SK-N-MC (cell line): ENCODE results near the gene ROCK2.

Experiments used
- EZH2 ChIP-seq: fragments of 200-600 bp; sonication (generic); IDR thresholded peaks from one replicate; pipeline ENCODE4 v1.6.1; 2017; ENCODE audit warnings: antibody characterized with exemption
- POLR2AphosphoS5 ChIP-seq: IDR thresholded peaks from 2 replicates; pipeline ENCODE4 v1.6.1; 2012; ENCODE audit warnings: mild to moderate bottlenecking, low read depth, low read length, borderline replicate concordance

DNA sequence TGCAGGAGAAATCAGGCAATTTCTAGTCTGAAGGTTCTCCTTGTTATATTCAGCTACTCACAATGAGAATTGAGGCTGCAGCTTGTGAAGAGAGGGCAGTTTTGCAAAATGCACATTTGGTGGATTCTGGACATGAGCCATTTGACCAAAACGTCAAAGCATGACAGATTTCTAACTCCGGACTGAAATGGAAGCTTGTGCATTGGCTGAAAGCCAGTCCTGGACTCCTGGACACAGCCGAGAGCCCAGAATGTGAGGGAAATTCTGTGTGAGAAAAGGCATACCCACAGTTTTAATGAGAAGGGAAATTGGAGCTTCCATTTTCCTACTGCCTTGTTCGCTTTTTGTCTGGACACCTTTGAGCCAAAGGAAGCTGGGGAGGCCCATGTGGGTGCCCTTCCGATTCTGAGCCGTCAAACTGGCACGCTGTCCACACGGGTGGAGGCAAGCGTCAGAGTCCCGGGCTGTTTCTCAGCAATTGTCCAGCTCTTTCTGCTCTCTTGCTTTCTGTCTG lies 23.7 kb upstream of the ROCK2 start:
- TF ChIP-seq POLR2AphosphoS5 (no peak), EZH2 (no peak)
